ENCODE results near the gene USP10.

Gene USP10

DNA sequence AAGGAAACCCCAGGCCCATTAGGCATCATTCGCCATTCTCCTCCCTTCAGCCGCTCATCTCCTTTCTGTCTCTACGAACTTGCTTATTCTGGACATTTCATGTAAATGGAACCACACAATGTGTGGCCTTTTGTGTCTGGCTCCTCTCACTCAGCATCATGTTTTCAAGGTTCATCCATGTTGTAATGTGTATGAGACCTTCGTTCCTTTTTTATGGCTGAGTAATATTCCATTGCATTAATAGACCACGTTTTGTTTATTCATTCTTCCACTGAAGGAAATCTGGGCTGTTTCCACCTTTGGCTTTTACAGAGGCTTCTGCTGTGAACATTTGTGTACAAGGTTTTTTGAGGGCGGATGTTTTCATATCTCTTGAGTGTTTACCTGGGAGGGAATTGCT, 123.2 kb downstream of the USP10 start:
- no peaks in the 10 kb centered on the region for H3K9me3 ChIP-seq (ENCODE audit: control extremely low read depth in 1 of 5, control insufficient read depth in 4 of 5, insufficient read depth in 2 of 5, low read depth in 1 of 5, low read length in 4 of 5)
- ChIA-PET POLR2A (no interaction called here), CTCF (no interaction called here)
- H3K27me3 ChIP-seq (replicated peaks in 2 of 5; ENCODE audit: control insufficient read depth in 4 of 5, insufficient read depth in 5 of 5, low read length in 4 of 5): peaks cover 0 to 43% (median 24%) of the 10 kb centered on the region in 5 experiments
- WGBS (ENCODE audit: insufficient coverage): 100% methylated on average over 3 of the region's 6 CpGs
- peaks cover 0 to 12% (median 11%) of the 10 kb centered on the region in 4 experiments for H3K4me1 ChIP-seq (ENCODE audit: control extremely low read depth in 1 of 4, control insufficient read depth in 4 of 4, insufficient read depth in 4 of 4, low read length in 3 of 4)
- H3K4me3 ChIP-seq (ENCODE audit: control insufficient read depth in 1 of 7, extremely low read depth in 1 of 7, insufficient read depth in 4 of 7, low read depth in 2 of 7, low read length in 6 of 7): no peak overlapping the region
- H3K27ac ChIP-seq (ENCODE audit: insufficient read depth in 1 of 2, low read depth in 1 of 2, low read length in 2 of 2, poor library complexity in 1 of 2, severe bottlenecking in 2 of 2): no peak overlapping the region
- no peak for DNase-seq
- H3K36me3 ChIP-seq (ENCODE audit: control insufficient read depth in 4 of 4, insufficient read depth in 4 of 4, low read length in 3 of 4): no peaks in the 10 kb centered on the region

DNA sequence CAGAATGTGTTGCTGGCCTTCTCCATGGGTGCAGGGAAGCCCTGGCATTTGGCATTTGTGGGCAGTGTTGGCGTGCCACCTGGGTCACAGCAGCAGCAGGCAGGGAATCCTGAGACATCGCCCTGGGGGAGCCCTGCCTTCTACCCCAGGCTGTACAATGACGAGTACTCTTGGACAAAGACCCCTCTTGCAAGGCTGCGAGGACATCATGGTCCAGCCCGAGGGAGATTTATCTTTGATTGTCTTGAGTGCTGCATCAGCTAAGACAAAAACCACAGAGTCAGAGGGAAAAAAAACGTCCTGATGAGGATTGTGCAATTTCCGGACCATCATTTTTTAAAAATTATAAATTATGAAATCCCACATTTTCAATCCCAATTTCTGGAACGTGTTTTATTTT, 123.7 kb downstream of the USP10 start:
- Histone ChIP-seq H3K36me3 (ENCODE audit: control insufficient read depth in 4 of 4, insufficient read depth in 4 of 4, low read length in 3 of 4) (no peaks in the 10 kb centered on the region), H3K4me3 (ENCODE audit: control insufficient read depth in 1 of 7, extremely low read depth in 1 of 7, insufficient read depth in 4 of 7, low read depth in 2 of 7, low read length in 6 of 7) (no peak overlapping the region), H3K4me1 (ENCODE audit: control extremely low read depth in 1 of 4, control insufficient read depth in 4 of 4, insufficient read depth in 4 of 4, low read length in 3 of 4) (peaks cover 0 to 12% (median 11%) of the 10 kb centered on the region in 4 experiments), H3K9me3 (ENCODE audit: control extremely low read depth in 1 of 5, control insufficient read depth in 4 of 5, insufficient read depth in 2 of 5, low read depth in 1 of 5, low read length in 4 of 5) (no peaks in the 10 kb centered on the region), H3K27ac (ENCODE audit: insufficient read depth in 1 of 2, low read depth in 1 of 2, low read length in 2 of 2, poor library complexity in 1 of 2, severe bottlenecking in 2 of 2) (no peak overlapping the region), H3K27me3 (replicated peaks in 2 of 5; ENCODE audit: control insufficient read depth in 4 of 5, insufficient read depth in 5 of 5, low read length in 4 of 5) (peaks cover 0 to 43% (median 25%) of the 10 kb centered on the region in 5 experiments)
- ChIA-PET POLR2A (no interaction called here), CTCF (no interaction called here)
- DNase-seq: no peak
- WGBS (ENCODE audit: insufficient coverage): 90% methylated on average over 5 of the region's 8 CpGs

DNA sequence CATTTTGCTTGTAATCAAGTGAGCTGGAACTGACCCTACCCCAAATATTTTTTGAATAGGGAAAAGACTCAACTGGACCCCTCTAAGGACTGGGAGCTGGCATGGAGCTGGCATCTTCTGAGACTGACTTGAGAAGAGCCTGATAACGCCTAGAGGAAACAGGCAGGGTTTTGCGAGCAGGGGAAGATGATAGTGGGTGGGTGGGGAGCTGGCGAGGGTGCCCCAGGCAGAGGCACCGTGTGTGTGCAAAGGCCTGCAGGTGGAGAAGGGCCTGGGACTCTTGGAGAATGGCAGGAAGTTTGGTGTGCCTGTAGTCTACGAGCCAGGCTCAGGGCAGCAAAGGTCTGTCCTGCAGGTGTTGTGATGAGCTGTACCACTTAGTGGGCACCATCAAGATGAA, 124.1 kb downstream of the USP10 start:
- 63% methylated on average over 5 of the region's 5 CpGs for whole genome bisulfite sequencing (ENCODE audit: insufficient coverage)
- Histone ChIP-seq H3K4me1 (ENCODE audit: control extremely low read depth in 1 of 4, control insufficient read depth in 4 of 4, insufficient read depth in 4 of 4, low read length in 3 of 4) (peaks cover 0 to 12% (median 11%) of the 10 kb centered on the region in 4 experiments), H3K4me3 (ENCODE audit: control insufficient read depth in 1 of 7, extremely low read depth in 1 of 7, insufficient read depth in 4 of 7, low read depth in 2 of 7, low read length in 6 of 7) (no peak overlapping the region), H3K27me3 (replicated peaks in 2 of 5; ENCODE audit: control insufficient read depth in 4 of 5, insufficient read depth in 5 of 5, low read length in 4 of 5) (peaks cover 0 to 39% (median 23%) of the 10 kb centered on the region in 5 experiments), H3K9me3 (ENCODE audit: control extremely low read depth in 1 of 5, control insufficient read depth in 4 of 5, insufficient read depth in 2 of 5, low read depth in 1 of 5, low read length in 4 of 5) (no peaks in the 10 kb centered on the region), H3K27ac (ENCODE audit: insufficient read depth in 1 of 2, low read depth in 1 of 2, low read length in 2 of 2, poor library complexity in 1 of 2, severe bottlenecking in 2 of 2) (no peak overlapping the region), H3K36me3 (ENCODE audit: control insufficient read depth in 4 of 4, insufficient read depth in 4 of 4, low read length in 3 of 4) (no peaks in the 10 kb centered on the region)
- no peak for DNase-seq
- ChIA-PET POLR2A (no interaction called here), CTCF (no interaction called here)

DNA sequence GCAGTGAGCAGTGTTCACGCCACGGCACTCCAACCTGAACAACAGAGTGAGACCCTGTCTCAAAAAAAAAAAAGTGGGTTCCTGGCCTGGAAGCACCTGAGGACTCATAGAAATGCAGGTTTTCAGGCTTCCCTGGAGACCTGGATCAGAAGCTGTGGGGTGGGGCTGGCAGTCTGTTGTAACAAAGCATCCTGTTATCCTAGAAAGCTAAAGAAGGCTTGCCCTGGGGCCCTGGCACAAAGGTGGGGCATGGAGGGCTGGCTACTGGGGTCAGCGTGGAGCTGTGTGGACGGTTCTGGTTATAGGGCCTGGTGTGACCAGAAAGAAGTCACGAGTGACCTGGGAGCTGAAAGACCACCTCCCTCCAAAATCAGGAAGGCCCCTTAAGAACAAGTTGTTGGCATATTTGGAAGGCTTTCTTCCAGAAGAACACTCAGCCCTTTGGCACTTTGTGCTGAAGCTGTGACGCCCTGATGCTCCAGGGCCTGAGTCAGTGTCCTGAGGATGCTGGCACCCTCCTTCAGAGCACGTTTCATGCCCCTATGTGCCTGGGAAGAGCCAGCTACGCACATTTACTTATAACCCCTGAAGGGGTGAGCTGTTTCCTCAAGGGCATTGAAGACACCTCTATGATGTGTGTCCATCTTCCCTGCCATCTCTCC, 126.2 kb downstream of the USP10 start:
- no peak for DNase-seq
- WGBS (ENCODE audit: insufficient coverage): 90% methylated on average over 7 of the region's 8 CpGs
- no peaks in the 10 kb centered on the region for H3K36me3 ChIP-seq (ENCODE audit: control insufficient read depth in 4 of 4, insufficient read depth in 4 of 4, low read length in 3 of 4)
- H3K4me3 ChIP-seq (ENCODE audit: control insufficient read depth in 1 of 7, extremely low read depth in 1 of 7, insufficient read depth in 4 of 7, low read depth in 2 of 7, low read length in 6 of 7): no peak overlapping the region
- H3K9me3 ChIP-seq (ENCODE audit: control extremely low read depth in 1 of 5, control insufficient read depth in 4 of 5, insufficient read depth in 2 of 5, low read depth in 1 of 5, low read length in 4 of 5): no peaks in the 10 kb centered on the region
- H3K27ac ChIP-seq (ENCODE audit: insufficient read depth in 1 of 2, low read depth in 1 of 2, low read length in 2 of 2, poor library complexity in 1 of 2, severe bottlenecking in 2 of 2): no peak overlapping the region
- POLR2A ChIA-PET: interaction anchor here (0.6 kb wide), 1 partner anchor 236 kb away, joined by 4 read pairs; no protein-coding TSS in a partner anchor
- no peaks in the 10 kb centered on the region for H3K4me1 ChIP-seq (ENCODE audit: control extremely low read depth in 1 of 4, control insufficient read depth in 4 of 4, insufficient read depth in 4 of 4, low read length in 3 of 4)
- peaks cover 0 to 29% (median 11%) of the 10 kb centered on the region in 5 experiments for H3K27me3 ChIP-seq (replicated peaks in 2 of 5; ENCODE audit: control insufficient read depth in 4 of 5, insufficient read depth in 5 of 5, low read length in 4 of 5)
- CTCF ChIA-PET: interaction anchor here (0.6 to 1.4 kb wide), 5 partner anchors 13 to 127 kb away, joined by 3 to 4 read pairs (median 3); no protein-coding TSS in a partner anchor

DNA sequence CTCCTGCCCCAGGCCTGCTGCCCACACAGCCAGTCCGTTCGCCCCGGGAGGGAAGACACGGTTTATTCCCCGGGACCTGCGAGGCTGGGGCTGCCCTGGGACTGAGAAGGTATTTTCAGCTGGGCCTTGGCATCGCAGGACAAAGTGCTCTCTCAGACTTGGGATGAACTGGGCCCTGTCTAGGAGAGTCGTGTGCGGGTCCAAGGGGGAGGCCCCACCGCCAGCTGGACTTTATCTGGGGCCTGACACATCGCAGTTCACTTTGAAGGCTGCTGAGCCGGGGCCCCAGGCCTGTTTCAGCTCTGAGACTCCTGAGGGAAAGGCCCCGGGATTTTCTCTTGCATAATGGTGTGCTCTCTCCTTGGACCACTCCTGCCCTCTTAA, 126.8 kb downstream of the USP10 start:
- ChIA-PET CTCF (interaction anchor here (0.8 to 1.4 kb wide), 3 partner anchors 12 to 126 kb away, joined by 3 to 4 read pairs (median 3); no protein-coding TSS in a partner anchor), POLR2A (no interaction called here)
- no peak overlapping the region for H3K4me3 ChIP-seq (ENCODE audit: control insufficient read depth in 1 of 7, extremely low read depth in 1 of 7, insufficient read depth in 4 of 7, low read depth in 2 of 7, low read length in 6 of 7)
- H3K36me3 ChIP-seq (ENCODE audit: control insufficient read depth in 4 of 4, insufficient read depth in 4 of 4, low read length in 3 of 4): no peaks in the 10 kb centered on the region
- no peaks in the 10 kb centered on the region for H3K4me1 ChIP-seq (ENCODE audit: control extremely low read depth in 1 of 4, control insufficient read depth in 4 of 4, insufficient read depth in 4 of 4, low read length in 3 of 4)
- no peak for DNase-seq
- H3K9me3 ChIP-seq (ENCODE audit: control extremely low read depth in 1 of 5, control insufficient read depth in 4 of 5, insufficient read depth in 2 of 5, low read depth in 1 of 5, low read length in 4 of 5): no peaks in the 10 kb centered on the region
- H3K27ac ChIP-seq (ENCODE audit: insufficient read depth in 1 of 2, low read depth in 1 of 2, low read length in 2 of 2, poor library complexity in 1 of 2, severe bottlenecking in 2 of 2): no peak overlapping the region
- peaks cover 0 to 24% (median 11%) of the 10 kb centered on the region in 5 experiments for H3K27me3 ChIP-seq (replicated peaks in 2 of 5; ENCODE audit: control insufficient read depth in 4 of 5, insufficient read depth in 5 of 5, low read length in 4 of 5)
- 95% methylated on average over 13 of the region's 13 CpGs for WGBS (ENCODE audit: insufficient coverage)

DNA sequence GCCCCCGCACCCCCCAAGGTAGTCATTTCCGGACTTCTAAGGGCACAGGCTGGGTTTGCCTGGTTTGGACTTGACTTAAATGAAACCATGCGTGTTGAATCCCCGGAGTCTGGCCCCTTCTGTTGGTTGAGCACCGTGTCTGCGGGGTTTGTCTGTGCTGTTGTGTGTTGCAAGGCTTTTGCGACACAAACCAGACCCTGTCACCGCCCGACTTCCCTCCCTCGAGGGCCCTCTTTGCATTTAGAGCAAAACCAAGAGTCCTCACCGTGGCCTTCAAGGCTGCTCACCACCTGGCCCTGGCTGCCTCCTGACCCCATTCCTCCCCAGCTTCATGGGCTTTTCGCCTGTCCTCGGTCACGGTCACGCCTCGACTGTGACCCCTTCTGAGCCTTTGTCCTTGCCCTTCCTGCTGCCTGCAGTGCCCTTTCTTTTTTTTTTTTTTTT, 127.4 kb downstream of the USP10 start:
- no peaks in the 10 kb centered on the region for H3K36me3 ChIP-seq (ENCODE audit: control insufficient read depth in 4 of 4, insufficient read depth in 4 of 4, low read length in 3 of 4)
- POLR2A ChIA-PET: no interaction called here
- H3K4me1 ChIP-seq (ENCODE audit: control extremely low read depth in 1 of 4, control insufficient read depth in 4 of 4, insufficient read depth in 4 of 4, low read length in 3 of 4): no peaks in the 10 kb centered on the region
- H3K27ac ChIP-seq (ENCODE audit: insufficient read depth in 1 of 2, low read depth in 1 of 2, low read length in 2 of 2, poor library complexity in 1 of 2, severe bottlenecking in 2 of 2): no peak overlapping the region
- peaks cover 0 to 18% (median 11%) of the 10 kb centered on the region in 5 experiments for H3K27me3 ChIP-seq (replicated peaks in 2 of 5; ENCODE audit: control insufficient read depth in 4 of 5, insufficient read depth in 5 of 5, low read length in 4 of 5)
- no peaks in the 10 kb centered on the region for H3K9me3 ChIP-seq (ENCODE audit: control extremely low read depth in 1 of 5, control insufficient read depth in 4 of 5, insufficient read depth in 2 of 5, low read depth in 1 of 5, low read length in 4 of 5)
- no peak for DNase-seq
- CTCF ChIA-PET: interaction anchor here (1.0 to 1.4 kb wide), 2 partner anchors 34 to 126 kb away, joined by 3 read pairs; no protein-coding TSS in a partner anchor
- WGBS (ENCODE audit: insufficient coverage): 94% methylated on average over 15 of the region's 16 CpGs
- no peak overlapping the region for H3K4me3 ChIP-seq (ENCODE audit: control insufficient read depth in 1 of 7, extremely low read depth in 1 of 7, insufficient read depth in 4 of 7, low read depth in 2 of 7, low read length in 6 of 7)

DNA sequence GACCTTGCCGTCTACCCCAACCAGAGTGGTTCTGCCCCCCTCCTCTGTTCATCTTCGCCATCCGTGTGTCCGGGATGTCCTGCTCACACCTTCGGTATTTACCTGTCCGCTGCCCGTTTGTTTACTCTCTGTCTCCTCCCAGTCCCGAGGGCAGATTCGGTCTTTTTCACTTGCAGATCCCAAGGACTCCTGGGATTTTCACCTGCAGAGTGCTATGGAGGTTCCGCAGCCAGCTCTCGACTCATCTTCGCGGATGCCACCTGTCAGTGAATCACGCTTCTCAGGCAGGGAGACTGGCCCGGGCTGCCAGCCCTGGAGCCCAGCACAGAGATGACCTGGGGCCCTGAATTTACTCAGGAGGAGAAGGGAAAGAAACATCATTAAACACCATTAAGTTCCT, 128.1 kb downstream of the USP10 start:
- Histone ChIP-seq H3K36me3 (ENCODE audit: control insufficient read depth in 4 of 4, insufficient read depth in 4 of 4, low read length in 3 of 4) (no peaks in the 10 kb centered on the region), H3K27me3 (replicated peaks in 2 of 5; ENCODE audit: control insufficient read depth in 4 of 5, insufficient read depth in 5 of 5, low read length in 4 of 5) (peaks cover 0 to 16% (median 8%) of the 10 kb centered on the region in 5 experiments), H3K9me3 (ENCODE audit: control extremely low read depth in 1 of 5, control insufficient read depth in 4 of 5, insufficient read depth in 2 of 5, low read depth in 1 of 5, low read length in 4 of 5) (no peaks in the 10 kb centered on the region), H3K27ac (ENCODE audit: insufficient read depth in 1 of 2, low read depth in 1 of 2, low read length in 2 of 2, poor library complexity in 1 of 2, severe bottlenecking in 2 of 2) (no peak overlapping the region), H3K4me1 (ENCODE audit: control extremely low read depth in 1 of 4, control insufficient read depth in 4 of 4, insufficient read depth in 4 of 4, low read length in 3 of 4) (no peaks in the 10 kb centered on the region), H3K4me3 (ENCODE audit: control insufficient read depth in 1 of 7, extremely low read depth in 1 of 7, insufficient read depth in 4 of 7, low read depth in 2 of 7, low read length in 6 of 7) (no peak overlapping the region)
- CTCF ChIA-PET: interaction anchor here (1.0 kb wide), 1 partner anchor 33 kb away, joined by 3 read pairs; no protein-coding TSS in a partner anchor
- POLR2A ChIA-PET: no interaction called here
- 94% methylated on average over 15 of the region's 15 CpGs for WGBS (ENCODE audit: insufficient coverage)
- no peak for DNase-seq
